Liver (tissue), 9 donors: ENCODE results near the gene CDA. TPM values are rescaled to one million over a fixed set of nuclear protein-coding genes. Genes with fewer than 3 reads are reported as not detected.

Source experiments
- DNase-seq: peaks from one replicate; pipeline ENCODE4 v3.0.0-alpha.2; 2017; ENCODE audit warnings: low spot score
- H3K27ac ChIP-seq, 2 donors: one replicate each; pipeline ENCODE4 v1.7.0; 2013; ENCODE audit warnings: inconsistent platforms in 2 of 2, low read length in 2 of 2, control low read depth in 1 of 2, low read depth in 1 of 2, mild to moderate bottlenecking in 1 of 2
- H3K27me3 ChIP-seq, 4 donors: one replicate each; pipeline versions ENCODE4 v1.6.1 to v1.7.0; 2013; ENCODE audit warnings: low read length in 3 of 4, inconsistent platforms in 1 of 4, mild to moderate bottlenecking in 1 of 4, moderate library complexity in 1 of 4; ENCODE audit not compliant: control insufficient read depth in 4 of 4, insufficient read depth in 4 of 4
- H3K36me3 ChIP-seq, 4 donors: one replicate each; pipeline versions ENCODE4 v1.6.1 to v1.7.0; 2013; ENCODE audit warnings: low read length in 3 of 4, mild to moderate bottlenecking in 3 of 4, low read depth in 1 of 4, moderate library complexity in 1 of 4; ENCODE audit not compliant: control insufficient read depth in 4 of 4, insufficient read depth in 3 of 4
- H3K4me1 ChIP-seq, 4 donors: one replicate each; pipeline versions ENCODE4 v1.6.1 to v1.7.0; 2013; ENCODE audit warnings: low read length in 3 of 4, mild to moderate bottlenecking in 3 of 4, moderate library complexity in 1 of 4; ENCODE audit not compliant: control insufficient read depth in 4 of 4, insufficient read depth in 4 of 4
- H3K4me3 ChIP-seq, 3 donors: one replicate each; pipeline versions ENCODE4 v1.6.1 to v1.7.0; 2013; ENCODE audit warnings: low read length in 3 of 3, control low read depth in 1 of 3, low read depth in 1 of 3, mild to moderate bottlenecking in 1 of 3
- H3K9ac ChIP-seq, 2 donors: one replicate each; pipeline ENCODE4 v1.7.0; 2013; ENCODE audit warnings: low read length in 2 of 2, mild to moderate bottlenecking in 2 of 2, moderate library complexity in 2 of 2, control low read depth in 1 of 2, low read depth in 1 of 2
- H3K9me3 ChIP-seq, 4 donors: one replicate each; pipeline versions ENCODE4 v1.6.1 to v1.7.0; 2013; ENCODE audit warnings: low read length in 3 of 4; ENCODE audit not compliant: control insufficient read depth in 4 of 4
- CTCF ChIP-seq: fragments of 150-350 bp; IDR thresholded peaks from 2 replicates; pipeline ENCODE4 v1.5.1; 2017; ENCODE audit warnings: improper control_type of control experiment, low read depth, low read length; ENCODE audit not compliant: missing input control
- FOXA1 ChIP-seq: IDR thresholded peaks from 2 replicates; pipeline ENCODE4 v1.6.1; 2016; ENCODE audit warnings: antibody characterized with exemption
- FOXA2 ChIP-seq: IDR thresholded peaks from 2 replicates; pipeline ENCODE4 v1.6.1; 2016; ENCODE audit warnings: antibody characterized with exemption
- HNF4A ChIP-seq, 2 donors: conservative IDR thresholded peaks; 2 replicates each; pipeline ENCODE4 v1.6.1; 2016; ENCODE audit warnings: antibody characterized with exemption in 2 of 2, mild to moderate bottlenecking in 2 of 2
- HNF4G ChIP-seq: IDR thresholded peaks from 2 replicates; pipeline ENCODE4 v1.6.1; 2016; ENCODE audit warnings: antibody characterized with exemption
- JUND ChIP-seq, 2 donors: IDR thresholded peaks; 2 replicates each; pipeline ENCODE4 v1.6.1; 2016; ENCODE audit warnings: antibody characterized with exemption in 2 of 2
- NR2F2 ChIP-seq: IDR thresholded peaks from 2 replicates; pipeline ENCODE4 v1.6.1; 2016; ENCODE audit warnings: antibody characterized with exemption
- REST ChIP-seq: IDR thresholded peaks from 2 replicates; pipeline ENCODE4 v1.6.1; 2016; ENCODE audit warnings: antibody characterized with exemption, mild to moderate bottlenecking
- RXRA ChIP-seq, 2 donors: IDR thresholded peaks; 2 replicates each; pipeline ENCODE4 v1.6.1; 2017 to 2018; ENCODE audit warnings: antibody characterized with exemption in 2 of 2, mild to moderate bottlenecking in 1 of 2
- SP1 ChIP-seq: IDR thresholded peaks from 2 replicates; pipeline ENCODE4 v1.6.1; 2018; ENCODE audit warnings: antibody characterized with exemption, mild to moderate bottlenecking
- TAF1 ChIP-seq: conservative IDR thresholded peaks from 2 replicates; pipeline ENCODE4 v1.6.1; 2016; ENCODE audit warnings: antibody characterized with exemption, mild to moderate bottlenecking
- YY1 ChIP-seq: IDR thresholded peaks from 2 replicates; pipeline ENCODE4 v1.6.1; 2016; ENCODE audit warnings: antibody characterized with exemption, mild to moderate bottlenecking
- WGBS: extraction: QIAGEN DNeasy Blood & Tissue Kit; methylation state at CpG from one replicate; pipeline ENCODE4 v1.1.7; 2013; 5-methylcytosine and 5-hydroxymethylcytosine counted together
- polyA plus RNA-seq, 2 donors: library from polyadenylated mRNA; stranded (reverse) in 1 of 2; unstranded in 1 of 2; fragments of 200-250 nt in 1 of 2; fragments of >200 nt in 1 of 2; fragmentation: Nextera tagmentation in 1 of 2; extraction: Ambion mirVana in 1 of 2; gene quantifications; one replicate each; pipeline versions ENCODE4 v1.2.1 to v1.2.3, GENCODE V29; 2013 to 2015
- total RNA-seq, 2 donors: library from RNA; depleted of rRNA; stranded (reverse); fragments of >200 nt; gene quantifications; one replicate each; pipeline ENCODE4 v1.2.3, GENCODE V29; 2014
- TF ChIP-seq, protein P1 (sequence below): IDR thresholded peaks from 2 replicates; pipeline ENCODE4 v1.6.1; 2016; ENCODE audit warnings: antibody characterized with exemption
- TF ChIP-seq, protein P2 (sequence below): IDR thresholded peaks from 2 replicates; pipeline ENCODE4 v1.6.1; 2016; ENCODE audit warnings: antibody characterized with exemption
- TF ChIP-seq, protein P3 (sequence below): IDR thresholded peaks from 2 replicates; pipeline ENCODE4 v1.6.1; 2016; ENCODE audit warnings: antibody characterized with exemption
- donor health status: healthy.
- donor health status: healthy.
- donor health status: healthy.
- donor health status: healthy.
- donor health status: healthy.

CDA gene
- total and polyA plus RNA-seq, 4 donors, result 0.42 to 38.9 (median 16.9) TPM

DNA sequence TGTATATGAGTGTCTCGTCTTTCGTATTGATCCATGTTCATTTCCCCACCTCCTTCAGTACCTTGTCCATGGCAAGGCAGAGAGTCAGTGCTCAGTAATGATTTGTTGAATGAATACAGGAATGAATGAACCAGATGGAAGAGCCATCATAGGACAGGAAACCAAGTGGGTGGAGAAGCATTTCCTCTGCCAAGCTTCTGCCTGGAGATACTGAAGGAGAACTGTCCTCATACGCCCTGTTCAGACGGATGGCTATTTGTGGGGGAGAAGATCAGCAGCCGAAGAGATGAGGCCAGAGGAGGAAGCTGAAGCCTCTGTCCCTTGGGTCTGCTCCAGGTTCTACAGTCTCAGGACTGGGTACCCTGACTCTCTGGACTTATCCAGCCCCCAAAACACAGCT is 30.7 kb upstream of the CDA start:
- peaks cover 0 to 10% (median 3%) of the 10 kb centered on the region in 4 donors for H3K4me1 ChIP-seq
- H3K9ac ChIP-seq, result no peak overlapping the region
- H3K4me3 ChIP-seq, result no peak overlapping the region
- no peak for DNase-seq
- H3K27ac ChIP-seq, result no peak overlapping the region
- no peaks in the 10 kb centered on the region for H3K36me3 ChIP-seq
- no peaks in the 10 kb centered on the region for H3K9me3 ChIP-seq
- WGBS, result 75% methylated on average over 5 of the region's 5 CpGs
- TF ChIP-seq HNF4G, result no peak
- no peak for TF ChIP-seq NR2F2
- TF ChIP-seq, protein P1, sequence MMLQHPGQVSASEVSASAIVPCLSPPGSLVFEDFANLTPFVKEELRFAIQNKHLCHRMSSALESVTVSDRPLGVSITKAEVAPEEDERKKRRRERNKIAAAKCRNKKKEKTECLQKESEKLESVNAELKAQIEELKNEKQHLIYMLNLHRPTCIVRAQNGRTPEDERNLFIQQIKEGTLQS, result no peak
- TF ChIP-seq, protein P2, sequence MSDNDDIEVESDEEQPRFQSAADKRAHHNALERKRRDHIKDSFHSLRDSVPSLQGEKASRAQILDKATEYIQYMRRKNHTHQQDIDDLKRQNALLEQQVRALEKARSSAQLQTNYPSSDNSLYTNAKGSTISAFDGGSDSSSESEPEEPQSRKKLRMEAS, result no peak
- TF ChIP-seq, protein P3, sequence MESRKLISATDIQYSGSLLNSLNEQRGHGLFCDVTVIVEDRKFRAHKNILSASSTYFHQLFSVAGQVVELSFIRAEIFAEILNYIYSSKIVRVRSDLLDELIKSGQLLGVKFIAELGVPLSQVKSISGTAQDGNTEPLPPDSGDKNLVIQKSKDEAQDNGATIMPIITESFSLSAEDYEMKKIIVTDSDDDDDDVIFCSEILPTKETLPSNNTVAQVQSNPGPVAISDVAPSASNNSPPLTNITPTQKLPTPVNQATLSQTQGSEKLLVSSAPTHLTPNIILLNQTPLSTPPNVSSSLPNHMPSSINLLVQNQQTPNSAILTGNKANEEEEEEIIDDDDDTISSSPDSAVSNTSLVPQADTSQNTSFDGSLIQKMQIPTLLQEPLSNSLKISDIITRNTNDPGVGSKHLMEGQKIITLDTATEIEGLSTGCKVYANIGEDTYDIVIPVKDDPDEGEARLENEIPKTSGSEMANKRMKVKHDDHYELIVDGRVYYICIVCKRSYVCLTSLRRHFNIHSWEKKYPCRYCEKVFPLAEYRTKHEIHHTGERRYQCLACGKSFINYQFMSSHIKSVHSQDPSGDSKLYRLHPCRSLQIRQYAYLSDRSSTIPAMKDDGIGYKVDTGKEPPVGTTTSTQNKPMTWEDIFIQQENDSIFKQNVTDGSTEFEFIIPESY, result no peak
- TF ChIP-seq RXRA (IDR thresholded peaks at IDR 0.05), result no peak
- TF ChIP-seq FOXA1, result no peak
- no peak for TF ChIP-seq CTCF
- no peak for TF ChIP-seq HNF4A (conservative IDR thresholded peaks at IDR 0.05)
- no peak for TF ChIP-seq TAF1
- no peaks in the 10 kb centered on the region for H3K27me3 ChIP-seq

DNA sequence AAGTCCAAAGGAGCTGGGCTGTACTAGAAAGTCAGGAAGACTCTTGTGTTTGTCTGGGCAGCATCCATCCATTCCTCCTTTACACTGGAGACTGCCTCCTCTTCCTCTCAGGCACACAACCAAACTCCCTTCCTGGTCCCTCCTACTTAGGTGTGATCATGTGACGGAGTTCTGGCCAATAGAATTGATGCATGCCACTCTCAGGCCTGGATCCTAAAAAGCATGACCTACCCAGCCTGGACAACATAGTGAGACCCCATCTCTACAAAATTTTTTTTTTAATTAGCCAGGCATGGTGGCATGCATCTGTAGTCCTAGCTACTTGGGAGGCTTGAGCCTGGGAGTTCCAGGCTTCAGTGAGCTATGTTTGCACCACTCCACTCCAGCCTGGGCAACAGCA is 27.9 kb upstream of the CDA start:
- no peak for DNase-seq
- H3K36me3 ChIP-seq, result no peaks in the 10 kb centered on the region
- no peaks in the 10 kb centered on the region for H3K27me3 ChIP-seq
- no peak overlapping the region for H3K9ac ChIP-seq
- H3K4me1 ChIP-seq, result no peaks in the 10 kb centered on the region
- 71% methylated on average over 1 of the region's 1 CpG for WGBS
- H3K4me3 ChIP-seq, result no peak overlapping the region
- H3K9me3 ChIP-seq, result no peaks in the 10 kb centered on the region
- no peak overlapping the region for H3K27ac ChIP-seq
- TF ChIP-seq, protein P3, result no peak
- TF ChIP-seq HNF4A (conservative IDR thresholded peaks at IDR 0.05), result no peak
- TF ChIP-seq FOXA1, result no peak
- TF ChIP-seq REST, result no peak
- no peak for TF ChIP-seq JUND (IDR thresholded peaks at IDR 0.05)
- TF ChIP-seq FOXA2, result no peak
- TF ChIP-seq YY1, result no peak
- TF ChIP-seq SP1, result no peak
- TF ChIP-seq CTCF, result no peak
- TF ChIP-seq RXRA (IDR thresholded peaks at IDR 0.05), result no peak
